ENCODE data around the gene LIMCH1.

LIMCH1 gene

DNA sequence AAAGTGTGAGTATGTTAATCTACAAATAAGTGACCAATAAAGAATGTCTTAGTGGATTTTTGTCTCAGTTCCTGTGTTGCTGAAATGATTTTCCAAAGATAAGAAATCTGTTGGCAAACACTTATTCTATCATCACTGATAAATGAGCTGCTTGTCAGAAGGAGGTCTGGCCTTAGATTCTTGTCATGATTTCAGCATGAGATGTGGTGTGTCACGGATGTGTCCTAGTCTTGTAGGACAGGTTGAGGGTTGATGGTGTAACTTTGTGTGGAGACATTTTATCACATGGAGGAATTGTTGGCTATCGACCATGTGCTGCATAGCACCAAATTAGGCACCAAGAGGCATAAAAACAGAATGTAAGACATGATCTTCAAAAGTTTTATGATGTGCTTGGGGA, 31.8 kb upstream of the LIMCH1 start:
- intact Hi-C loops (cut with DNase I; ENCODE audit: low total_unique reads), result no loop called here
- H3K4me1 ChIP-seq, result peaks cover 0 to 57% (median 29%) of the 10 kb centered on the region in 4 donors
- H3K4me3 ChIP-seq, result no peak overlapping the region
- no peaks in the 10 kb centered on the region for H3K27me3 ChIP-seq
- DNase-seq, result no peak
- peak overlapping the region; percentile 63 to 70 for H3K27ac ChIP-seq
- TF ChIP-seq CTCF (IDR thresholded peaks at IDR 0.05), result no peak
- no peaks in the 10 kb centered on the region for H3K9me3 ChIP-seq
- H3K36me3 ChIP-seq, result no peaks in the 10 kb centered on the region

GRCh38 chr4:41507291-41507947, 30.5 kb upstream of the LIMCH1 start:
- Histone ChIP-seq H3K36me3 (no peaks in the 10 kb centered on the region), H3K27me3 (no peaks in the 10 kb centered on the region), H3K9me3 (no peaks in the 10 kb centered on the region), H3K4me3 (no peak overlapping the region), H3K27ac (peak overlapping the region in 1 of 2 donors; percentile 63), H3K4me1 (peaks cover 0 to 57% (median 29%) of the 10 kb centered on the region in 4 donors)
- no peak for DNase-seq
- intact Hi-C loops (cut with DNase I; ENCODE audit: low total_unique reads), result no loop called here
- no peak for TF ChIP-seq CTCF (IDR thresholded peaks at IDR 0.05)

GRCh38 chr4:41509451-41509866, 28.5 kb upstream of the LIMCH1 start:
- Histone ChIP-seq H3K36me3 (no peaks in the 10 kb centered on the region), H3K27me3 (no peaks in the 10 kb centered on the region), H3K9me3 (no peaks in the 10 kb centered on the region), H3K27ac (peak overlapping the region in 1 of 2 donors; percentile 22), H3K4me3 (no peak overlapping the region), H3K4me1 (peaks cover 0 to 53% (median 26%) of the 10 kb centered on the region in 4 donors)
- peak; percentile 27 to 71 for DNase-seq
- no peak for TF ChIP-seq CTCF (IDR thresholded peaks at IDR 0.05)
- intact Hi-C loops (cut with DNase I; ENCODE audit: low total_unique reads), result no loop called here

GRCh38 chr4:41510179-41510578, 27.8 kb upstream of the LIMCH1 start:
- intact Hi-C loops (cut with DNase I; ENCODE audit: low total_unique reads), result no loop called here
- DNase-seq, result no peak
- Histone ChIP-seq H3K36me3 (no peaks in the 10 kb centered on the region), H3K4me1 (peaks cover 0 to 47% (median 21%) of the 10 kb centered on the region in 4 donors), H3K27me3 (no peaks in the 10 kb centered on the region), H3K27ac (no peak overlapping the region), H3K4me3 (no peak overlapping the region), H3K9me3 (no peaks in the 10 kb centered on the region)
- no peak for TF ChIP-seq CTCF (IDR thresholded peaks at IDR 0.05)

DNA sequence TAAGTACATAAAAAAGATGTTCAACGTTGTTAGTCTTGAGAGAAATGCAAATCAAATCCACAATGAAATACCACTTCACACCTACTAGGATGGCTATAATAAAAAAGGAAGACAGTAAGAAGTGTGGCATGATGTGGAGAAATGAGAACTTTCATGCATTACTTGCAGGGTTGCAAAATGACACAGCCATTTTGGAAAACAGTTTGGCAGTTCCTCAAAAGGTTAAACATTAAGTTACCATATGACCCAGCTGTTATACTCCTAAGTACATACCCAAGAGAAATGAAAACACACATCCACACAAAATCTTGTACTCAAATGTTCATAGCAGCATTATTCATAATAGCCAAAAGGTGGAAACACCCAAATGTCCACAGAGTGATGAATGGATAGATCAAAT, 25.8 kb upstream of the LIMCH1 start:
- intact Hi-C loops (cut with DNase I; ENCODE audit: low total_unique reads), result no loop called here
- peaks cover 0 to 28% (median 13%) of the 10 kb centered on the region in 4 donors for H3K4me1 ChIP-seq
- peaks cover 0 to 6% (median 0%) of the 10 kb centered on the region in 3 donors for H3K36me3 ChIP-seq
- no peak overlapping the region for H3K27ac ChIP-seq
- no peak overlapping the region for H3K4me3 ChIP-seq
- no peaks in the 10 kb centered on the region for H3K27me3 ChIP-seq
- no peak for TF ChIP-seq CTCF (IDR thresholded peaks at IDR 0.05)
- DNase-seq, result no peak
- H3K9me3 ChIP-seq, result no peaks in the 10 kb centered on the region

Measured in tibial artery (tissue), 4 donors.